ENCODE data around the gene PBOV1. TPM values are rescaled to one million over a fixed set of nuclear protein-coding genes. Genes with fewer than 3 reads are reported as not detected.

Gene PBOV1
- total RNA-seq, 2 donors from 2014 or later, result not detected

GRCh38 chr6:138203315-138203714 lies 15.0 kb downstream of the PBOV1 start:
- WGBS, result 82% methylated on average over 2 of the region's 2 CpGs
- Histone ChIP-seq H3K4me3 (no peak overlapping the region), H3K9me3 (no peaks in the 10 kb centered on the region), H3K36me3 (no peaks in the 10 kb centered on the region), H3K27me3 (replicated peaks; ENCODE audit: insufficient read depth) (no peaks in the 10 kb centered on the region), H3K4me1 (replicated peaks) (no peaks in the 10 kb centered on the region), H3K27ac (no peak overlapping the region)
- DNase-seq (ENCODE audit: low spot score), result no peak
- TF ChIP-seq POLR2A (IDR thresholded peaks at IDR 0.05), result no peak
- TF ChIP-seq POLR2AphosphoS5 (IDR thresholded peaks at IDR 0.05), result no peak
- no peak for TF ChIP-seq CTCF (IDR thresholded peaks at IDR 0.05)
- intact Hi-C loops (cut with DNase I), result no loop called here

GRCh38 chr6:138201836-138202235 lies 16.5 kb downstream of the PBOV1 start:
- H3K36me3 ChIP-seq, result no peaks in the 10 kb centered on the region
- intact Hi-C loops (cut with DNase I), result no loop called here
- WGBS, result 78% methylated on average over 4 of the region's 4 CpGs

GRCh38 chr6:138198430-138199091 lies 19.7 kb downstream of the PBOV1 start:
- intact Hi-C loops (cut with DNase I), result no loop called here
- Histone ChIP-seq H3K9me3 (no peaks in the 10 kb centered on the region), H3K4me3 (no peak overlapping the region), H3K4me1 (replicated peaks) (no peaks in the 10 kb centered on the region), H3K27me3 (replicated peaks; ENCODE audit: insufficient read depth) (no peaks in the 10 kb centered on the region), H3K27ac (no peak overlapping the region), H3K36me3 (no peaks in the 10 kb centered on the region)
- TF ChIP-seq CTCF (IDR thresholded peaks at IDR 0.05), result no peak
- TF ChIP-seq POLR2AphosphoS5 (IDR thresholded peaks at IDR 0.05), result no peak
- TF ChIP-seq POLR2A (IDR thresholded peaks at IDR 0.05), result no peak
- DNase-seq (ENCODE audit: low spot score), result no peak
- 76% methylated on average over 6 of the region's 6 CpGs for WGBS

More at GRCh38 chr6:138201836-138202235, 16.5 kb downstream of the PBOV1 start:
- no peak overlapping the region for H3K4me3 ChIP-seq
- H3K4me1 ChIP-seq (replicated peaks), result no peaks in the 10 kb centered on the region
- H3K27ac ChIP-seq, result no peak overlapping the region
- H3K9me3 ChIP-seq, result no peaks in the 10 kb centered on the region
- H3K27me3 ChIP-seq (replicated peaks; ENCODE audit: insufficient read depth), result no peaks in the 10 kb centered on the region
- TF ChIP-seq POLR2AphosphoS5 (IDR thresholded peaks at IDR 0.05), result no peak
- no peak for TF ChIP-seq CTCF (IDR thresholded peaks at IDR 0.05)
- no peak for TF ChIP-seq POLR2A (IDR thresholded peaks at IDR 0.05)
- no peak for DNase-seq (ENCODE audit: low spot score)

DNA sequence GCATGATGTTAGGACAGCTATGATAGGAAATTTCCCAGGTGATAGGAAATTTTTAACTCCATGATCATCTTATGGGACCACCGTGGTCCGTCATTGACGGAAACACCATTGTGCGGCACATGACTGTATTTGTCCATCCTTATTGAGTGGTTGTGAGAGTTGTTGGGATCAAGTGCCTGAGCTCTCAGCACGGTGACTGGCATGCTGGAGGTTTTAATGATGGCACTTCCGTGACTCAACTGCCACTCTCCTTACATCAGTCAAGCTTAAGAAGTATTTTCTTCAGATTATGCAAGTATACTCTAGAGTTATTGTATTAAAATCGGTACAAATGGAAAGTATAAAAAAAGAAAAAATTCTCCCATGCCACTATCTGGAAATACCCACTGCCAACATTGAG lies 20.7 kb downstream of the PBOV1 start:
- TF ChIP-seq POLR2AphosphoS5 (IDR thresholded peaks at IDR 0.05), result no peak
- no peak for TF ChIP-seq POLR2A (IDR thresholded peaks at IDR 0.05)
- TF ChIP-seq CTCF (IDR thresholded peaks at IDR 0.05), result no peak
- no peaks in the 10 kb centered on the region for H3K27me3 ChIP-seq (replicated peaks; ENCODE audit: insufficient read depth)
- H3K9me3 ChIP-seq, result no peaks in the 10 kb centered on the region
- no peak overlapping the region for H3K27ac ChIP-seq
- no peaks in the 10 kb centered on the region for H3K4me1 ChIP-seq (replicated peaks)
- no peaks in the 10 kb centered on the region for H3K36me3 ChIP-seq
- WGBS, result 95% methylated on average over 7 of the region's 7 CpGs
- no peak overlapping the region for H3K4me3 ChIP-seq
- intact Hi-C loops (cut with DNase I), result no loop called here
- no peak for DNase-seq (ENCODE audit: low spot score)

- Histone ChIP-seq H3K4me3 (no peak overlapping the region), H3K27ac (no peak overlapping the region), H3K27me3 (replicated peaks; ENCODE audit: insufficient read depth) (no peaks in the 10 kb centered on the region), H3K9me3 (no peaks in the 10 kb centered on the region), H3K36me3 (no peaks in the 10 kb centered on the region), H3K4me1 (replicated peaks) (no peaks in the 10 kb centered on the region)
- intact Hi-C loops (cut with DNase I), result no loop called here
- TF ChIP-seq CTCF (IDR thresholded peaks at IDR 0.05) (no peak), POLR2AphosphoS5 (IDR thresholded peaks at IDR 0.05) (no peak), POLR2A (IDR thresholded peaks at IDR 0.05) (no peak)
- DNase-seq (ENCODE audit: low spot score), result no peak
- WGBS, result 61% methylated on average over 3 of the region's 3 CpGs
Observed at GRCh38 chr6:138196122-138196738, 22.1 kb downstream of the PBOV1 start.

Measured in prostate gland (tissue), 2 donors.